ENCODE results near the gene RBM38.
"Not testable (repeated sequence)": the region's sequence is repeated elsewhere in the genome, so short reads cannot be mapped to it uniquely, and the experiment has no call there.

RBM38 gene

GRCh38 chr20:57414867-57415592 lies 23.8 kb downstream of the RBM38 start:
- no peak for DNase-seq (ENCODE audit: low read depth)
- TF ChIP-seq, protein P1, sequence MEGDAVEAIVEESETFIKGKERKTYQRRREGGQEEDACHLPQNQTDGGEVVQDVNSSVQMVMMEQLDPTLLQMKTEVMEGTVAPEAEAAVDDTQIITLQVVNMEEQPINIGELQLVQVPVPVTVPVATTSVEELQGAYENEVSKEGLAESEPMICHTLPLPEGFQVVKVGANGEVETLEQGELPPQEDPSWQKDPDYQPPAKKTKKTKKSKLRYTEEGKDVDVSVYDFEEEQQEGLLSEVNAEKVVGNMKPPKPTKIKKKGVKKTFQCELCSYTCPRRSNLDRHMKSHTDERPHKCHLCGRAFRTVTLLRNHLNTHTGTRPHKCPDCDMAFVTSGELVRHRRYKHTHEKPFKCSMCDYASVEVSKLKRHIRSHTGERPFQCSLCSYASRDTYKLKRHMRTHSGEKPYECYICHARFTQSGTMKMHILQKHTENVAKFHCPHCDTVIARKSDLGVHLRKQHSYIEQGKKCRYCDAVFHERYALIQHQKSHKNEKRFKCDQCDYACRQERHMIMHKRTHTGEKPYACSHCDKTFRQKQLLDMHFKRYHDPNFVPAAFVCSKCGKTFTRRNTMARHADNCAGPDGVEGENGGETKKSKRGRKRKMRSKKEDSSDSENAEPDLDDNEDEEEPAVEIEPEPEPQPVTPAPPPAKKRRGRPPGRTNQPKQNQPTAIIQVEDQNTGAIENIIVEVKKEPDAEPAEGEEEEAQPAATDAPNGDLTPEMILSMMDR (IDR thresholded peaks at IDR 0.05; ENCODE audit: insufficient read depth, low read depth, low read length, missing control alignments), result no peak
- H3K4me3 ChIP-seq (ENCODE audit: low read depth, low read length), result no peak overlapping the region

GRCh38 chr20:57415771-57416170 lies 24.6 kb downstream of the RBM38 start:
- TF ChIP-seq, protein P1 (IDR thresholded peaks at IDR 0.05; ENCODE audit: insufficient read depth, low read depth, low read length, missing control alignments), result no peak
- DNase-seq (ENCODE audit: low read depth), result no peak
- no peak overlapping the region for H3K4me3 ChIP-seq (ENCODE audit: low read depth, low read length)

DNA sequence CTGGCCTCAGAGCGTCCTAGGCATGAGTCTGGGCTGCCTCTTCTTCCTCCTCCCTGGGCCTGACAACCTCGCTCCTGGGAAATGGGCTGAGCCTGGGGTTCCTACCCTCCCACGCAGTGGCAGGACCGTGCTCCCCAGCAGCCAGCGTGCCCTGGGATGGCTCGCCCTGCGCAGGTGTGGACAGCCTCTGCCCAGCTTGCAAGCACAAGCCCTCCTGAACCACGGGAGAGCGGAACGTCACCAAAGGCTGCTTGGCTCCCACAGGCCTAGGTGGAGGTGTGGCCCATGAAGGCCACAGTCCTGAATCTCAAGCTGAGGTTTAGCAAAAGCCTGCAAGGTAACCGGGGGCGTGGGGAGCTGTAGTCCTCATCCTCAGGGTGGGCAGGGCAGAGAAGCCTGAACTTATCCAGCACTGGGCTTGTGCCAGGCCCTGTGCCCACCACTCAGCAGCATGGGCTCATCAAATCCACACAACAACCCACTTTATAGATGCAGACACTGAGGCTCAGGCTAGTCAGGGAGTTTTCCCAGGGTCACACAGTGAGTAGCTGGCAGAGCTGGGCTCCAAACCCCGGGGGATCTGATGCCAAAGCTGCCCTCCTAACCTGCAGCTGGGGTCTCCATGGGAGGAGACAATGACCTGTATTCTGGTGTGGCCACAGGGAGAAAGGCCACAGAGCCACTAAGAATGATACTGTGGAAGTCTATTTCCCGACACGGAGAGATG lies 25.3 kb downstream of the RBM38 start:
- TF ChIP-seq, protein P1 (IDR thresholded peaks at IDR 0.05; ENCODE audit: insufficient read depth, low read depth, low read length, missing control alignments), result no peak
- no peak for DNase-seq (ENCODE audit: low read depth)
- no peak overlapping the region for H3K4me3 ChIP-seq (ENCODE audit: low read depth, low read length)

DNA sequence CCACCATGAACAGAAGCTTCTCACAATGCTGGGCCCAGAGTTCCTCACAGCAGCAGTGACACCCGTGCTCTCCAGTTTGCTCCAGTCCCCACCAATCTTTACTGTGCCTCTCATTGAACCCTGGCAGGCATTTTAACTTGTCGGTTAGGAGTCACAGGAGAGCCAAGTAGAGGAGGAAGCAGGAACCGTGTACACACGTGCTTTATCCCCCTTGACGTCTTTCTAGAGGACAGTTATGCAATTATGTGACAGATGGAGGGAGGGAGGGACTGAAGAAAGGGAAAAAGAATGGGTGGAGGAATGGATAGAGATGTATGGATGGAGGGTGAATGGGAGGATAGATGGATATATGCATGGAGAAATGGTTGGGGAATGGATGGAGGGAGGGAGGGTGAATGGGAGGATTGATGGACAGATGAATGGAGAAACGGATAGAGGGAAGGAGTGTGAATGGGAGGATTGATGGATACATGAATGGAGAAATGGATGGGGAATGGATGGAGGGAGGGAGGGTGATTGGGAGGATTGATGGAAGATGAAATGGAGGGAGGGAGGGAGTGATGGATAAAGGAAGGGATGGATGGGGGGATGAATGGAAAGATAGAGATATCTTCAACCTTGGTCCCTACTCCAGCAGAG lies 26.0 kb downstream of the RBM38 start:
- no peak for DNase-seq (ENCODE audit: low read depth)
- TF ChIP-seq, protein P1 (IDR thresholded peaks at IDR 0.05; ENCODE audit: insufficient read depth, low read depth, low read length, missing control alignments), result no peak
- H3K4me3 ChIP-seq (ENCODE audit: low read depth, low read length), result no peak overlapping the region

- H3K4me3 ChIP-seq (ENCODE audit: low read depth, low read length), result no peak overlapping the region
- no peak for DNase-seq (ENCODE audit: low read depth)
- TF ChIP-seq, protein P1 (IDR thresholded peaks at IDR 0.05; ENCODE audit: insufficient read depth, low read depth, low read length, missing control alignments), result no peak
Measured at GRCh38 chr20:57417830-57418780, 26.9 kb downstream of the RBM38 start.

DNA sequence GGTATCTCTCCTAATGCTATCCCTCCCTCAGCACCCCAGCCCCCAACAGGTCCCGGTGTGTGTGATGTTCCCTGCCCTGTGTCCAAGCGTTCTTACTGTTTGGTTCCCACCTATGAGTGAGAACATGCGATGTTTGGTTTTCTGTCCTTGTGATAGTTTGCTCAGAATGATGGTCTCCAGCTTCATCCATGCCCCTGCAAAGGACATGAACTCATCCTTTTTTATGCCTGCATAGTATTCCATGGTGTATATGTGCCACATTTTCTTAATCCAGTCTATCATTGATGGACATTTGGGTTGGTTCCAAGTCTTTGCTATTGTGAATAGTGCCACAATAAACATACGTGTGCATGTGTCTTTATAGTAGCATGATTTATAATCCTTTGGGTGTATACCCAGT lies 28.3 kb downstream of the RBM38 start:
- not testable (repeated sequence) for DNase-seq (ENCODE audit: low read depth); H3K4me3 ChIP-seq (ENCODE audit: low read depth, low read length)
